Measurements from ENCODE around the gene OBP2B.
"Not testable (repeated sequence)": the region's sequence is repeated elsewhere in the genome, so short reads cannot be mapped to it uniquely, and the experiment has no call there.

OBP2B gene

GRCh38 chr9:133251773-133252172 is 42.7 kb upstream of the OBP2B start:
- Histone ChIP-seq H3K9ac (ENCODE audit: low read depth in 1 of 2, low read length in 2 of 2) (peak overlapping the region; percentile 38 to 57), H3K4me1 (ENCODE audit: control insufficient read depth in 2 of 2, insufficient read depth in 2 of 2, low read length in 2 of 2) (peaks cover 26 to 47% of the 10 kb centered on the region in 2 donors), H3K36me3 (ENCODE audit: control insufficient read depth in 2 of 2, insufficient read depth in 2 of 2, low read length in 2 of 2) (peaks cover 6 to 8% of the 10 kb centered on the region in 2 donors), H3K27ac (ENCODE audit: low read depth in 2 of 2, low read length in 2 of 2) (peak overlapping the region; percentile 94 to 95), H3K9me3 (ENCODE audit: control insufficient read depth in 2 of 2, low read length in 2 of 2) (no peaks in the 10 kb centered on the region), H3K4me3 (ENCODE audit: low read length in 2 of 2) (peak overlapping the region; percentile 11 to 60), H3K27me3 (ENCODE audit: control insufficient read depth in 2 of 2, insufficient read depth in 2 of 2, low read length in 2 of 2) (no peaks in the 10 kb centered on the region)

DNA sequence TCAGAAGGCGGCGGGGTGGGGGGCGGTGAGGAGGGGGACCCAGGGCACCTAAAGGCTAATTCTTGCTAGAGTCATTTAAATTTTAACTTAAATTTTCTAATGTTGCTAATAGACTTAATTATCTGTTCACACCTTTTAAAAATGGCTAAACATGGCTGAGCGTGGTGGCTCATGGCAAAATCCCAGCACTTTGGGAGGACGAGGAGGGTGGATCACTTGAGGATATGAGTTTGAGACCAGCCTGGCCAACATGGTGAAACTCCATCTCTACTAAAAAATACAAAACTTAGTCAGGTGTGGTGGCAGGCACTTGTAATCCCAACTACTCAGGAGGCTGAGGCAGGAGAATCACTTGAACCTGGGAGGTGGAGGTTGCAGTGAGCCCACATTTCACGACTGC is 42.2 kb upstream of the OBP2B start:
- not testable (repeated sequence) for H3K36me3 ChIP-seq (ENCODE audit: control insufficient read depth in 2 of 2, insufficient read depth in 2 of 2, low read length in 2 of 2); H3K9me3 ChIP-seq (ENCODE audit: control insufficient read depth in 2 of 2, low read length in 2 of 2); H3K27me3 ChIP-seq (ENCODE audit: control insufficient read depth in 2 of 2, insufficient read depth in 2 of 2, low read length in 2 of 2); H3K4me3 ChIP-seq (ENCODE audit: low read length in 2 of 2)
- Histone ChIP-seq H3K27ac (ENCODE audit: low read depth in 2 of 2, low read length in 2 of 2) (peak overlapping the region; percentile 94 to 95), H3K9ac (ENCODE audit: low read depth in 1 of 2, low read length in 2 of 2) (peak overlapping the region; percentile 38 to 57), H3K4me1 (ENCODE audit: control insufficient read depth in 2 of 2, insufficient read depth in 2 of 2, low read length in 2 of 2) (peaks cover 26 to 45% of the 10 kb centered on the region in 2 donors)

- H3K4me1 ChIP-seq (ENCODE audit: control insufficient read depth in 2 of 2, insufficient read depth in 2 of 2, low read length in 2 of 2), result peaks cover 26 to 45% of the 10 kb centered on the region in 2 donors
- peaks cover 6% of the 10 kb centered on the region in 2 donors for H3K36me3 ChIP-seq (ENCODE audit: control insufficient read depth in 2 of 2, insufficient read depth in 2 of 2, low read length in 2 of 2)
- no peak overlapping the region for H3K9ac ChIP-seq (ENCODE audit: low read depth in 1 of 2, low read length in 2 of 2)
- peak overlapping the region; percentile 94 to 95 for H3K27ac ChIP-seq (ENCODE audit: low read depth in 2 of 2, low read length in 2 of 2)
- H3K9me3 ChIP-seq (ENCODE audit: control insufficient read depth in 2 of 2, low read length in 2 of 2), result no peaks in the 10 kb centered on the region
- no peak overlapping the region for H3K4me3 ChIP-seq (ENCODE audit: low read length in 2 of 2)
- H3K27me3 ChIP-seq (ENCODE audit: control insufficient read depth in 2 of 2, insufficient read depth in 2 of 2, low read length in 2 of 2), result no peaks in the 10 kb centered on the region
Observed at GRCh38 chr9:133250741-133251170, 41.7 kb upstream of the OBP2B start.

GRCh38 chr9:133249337-133249736 is 40.3 kb upstream of the OBP2B start:
- Histone ChIP-seq H3K36me3 (ENCODE audit: control insufficient read depth in 2 of 2, insufficient read depth in 2 of 2, low read length in 2 of 2) (no peaks in the 10 kb centered on the region), H3K27ac (ENCODE audit: low read depth in 2 of 2, low read length in 2 of 2) (no peak overlapping the region), H3K4me1 (ENCODE audit: control insufficient read depth in 2 of 2, insufficient read depth in 2 of 2, low read length in 2 of 2) (peaks cover 26 to 42% of the 10 kb centered on the region in 2 donors), H3K4me3 (ENCODE audit: low read length in 2 of 2) (no peak overlapping the region), H3K9ac (ENCODE audit: low read depth in 1 of 2, low read length in 2 of 2) (no peak overlapping the region), H3K27me3 (ENCODE audit: control insufficient read depth in 2 of 2, insufficient read depth in 2 of 2, low read length in 2 of 2) (no peaks in the 10 kb centered on the region), H3K9me3 (ENCODE audit: control insufficient read depth in 2 of 2, low read length in 2 of 2) (no peaks in the 10 kb centered on the region)

DNA sequence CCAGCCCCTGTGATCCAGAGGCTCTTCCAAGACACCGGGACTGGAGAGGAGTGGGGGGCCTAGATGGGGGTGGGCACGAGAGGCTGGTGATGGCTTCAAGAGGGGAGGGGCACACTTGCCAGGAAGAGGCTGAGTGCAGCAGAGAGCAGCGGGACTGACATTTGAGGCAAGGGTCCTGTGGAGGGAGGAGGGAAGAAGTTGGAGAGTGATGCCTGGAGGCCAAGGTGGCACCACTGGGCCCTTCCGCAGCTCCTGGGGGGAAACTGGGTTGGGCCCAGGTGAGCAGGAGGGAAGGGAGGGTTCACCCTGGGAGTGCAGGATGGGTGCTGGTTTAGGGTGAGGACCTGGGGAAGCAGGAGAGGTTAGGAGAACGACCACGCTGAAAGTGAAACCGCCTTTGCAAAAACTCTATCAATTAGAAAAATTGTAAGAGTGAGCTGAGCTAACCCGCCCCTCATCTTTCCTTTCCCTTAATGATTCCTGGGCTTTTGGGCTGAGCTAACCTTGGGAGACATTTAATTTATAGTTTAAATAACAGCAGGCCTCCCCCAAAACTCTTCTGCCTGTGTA is 39.8 kb upstream of the OBP2B start:
- Histone ChIP-seq H3K36me3 (ENCODE audit: control insufficient read depth in 2 of 2, insufficient read depth in 2 of 2, low read length in 2 of 2) (no peaks in the 10 kb centered on the region), H3K27me3 (ENCODE audit: control insufficient read depth in 2 of 2, insufficient read depth in 2 of 2, low read length in 2 of 2) (no peaks in the 10 kb centered on the region), H3K4me3 (ENCODE audit: low read length in 2 of 2) (no peak overlapping the region), H3K9me3 (ENCODE audit: control insufficient read depth in 2 of 2, low read length in 2 of 2) (no peaks in the 10 kb centered on the region), H3K27ac (ENCODE audit: low read depth in 2 of 2, low read length in 2 of 2) (no peak overlapping the region), H3K9ac (ENCODE audit: low read depth in 1 of 2, low read length in 2 of 2) (no peak overlapping the region), H3K4me1 (ENCODE audit: control insufficient read depth in 2 of 2, insufficient read depth in 2 of 2, low read length in 2 of 2) (peaks cover 26 to 38% of the 10 kb centered on the region in 2 donors)

DNA sequence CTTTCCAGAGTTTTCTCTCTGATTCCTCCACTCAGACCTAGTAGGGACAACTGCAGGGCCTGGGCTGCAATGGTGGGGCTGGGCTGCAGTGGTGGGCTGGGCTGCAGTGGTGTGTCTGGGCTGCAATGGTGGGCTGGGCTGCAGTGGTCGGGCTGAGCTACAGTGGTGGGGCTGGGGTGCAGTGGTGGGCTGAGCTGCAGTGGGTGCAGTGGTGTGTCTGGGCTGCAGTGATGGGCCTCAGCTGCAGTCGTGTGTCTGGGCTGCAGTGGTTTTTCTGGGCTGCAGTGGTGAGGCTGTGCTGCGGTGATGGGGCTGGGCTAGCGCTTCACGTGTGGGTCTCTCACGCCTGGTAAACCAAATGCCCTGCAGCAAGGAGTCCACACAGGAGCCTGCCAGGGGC is 38.6 kb upstream of the OBP2B start:
- Histone ChIP-seq H3K4me1 (ENCODE audit: control insufficient read depth in 2 of 2, insufficient read depth in 2 of 2, low read length in 2 of 2) (peaks cover 20 to 27% of the 10 kb centered on the region in 2 donors), H3K4me3 (ENCODE audit: low read length in 2 of 2) (no peak overlapping the region), H3K9me3 (ENCODE audit: control insufficient read depth in 2 of 2, low read length in 2 of 2) (no peaks in the 10 kb centered on the region), H3K27me3 (ENCODE audit: control insufficient read depth in 2 of 2, insufficient read depth in 2 of 2, low read length in 2 of 2) (no peaks in the 10 kb centered on the region), H3K9ac (ENCODE audit: low read depth in 1 of 2, low read length in 2 of 2) (no peak overlapping the region), H3K27ac (ENCODE audit: low read depth in 2 of 2, low read length in 2 of 2) (no peak overlapping the region), H3K36me3 (ENCODE audit: control insufficient read depth in 2 of 2, insufficient read depth in 2 of 2, low read length in 2 of 2) (no peaks in the 10 kb centered on the region)

DNA sequence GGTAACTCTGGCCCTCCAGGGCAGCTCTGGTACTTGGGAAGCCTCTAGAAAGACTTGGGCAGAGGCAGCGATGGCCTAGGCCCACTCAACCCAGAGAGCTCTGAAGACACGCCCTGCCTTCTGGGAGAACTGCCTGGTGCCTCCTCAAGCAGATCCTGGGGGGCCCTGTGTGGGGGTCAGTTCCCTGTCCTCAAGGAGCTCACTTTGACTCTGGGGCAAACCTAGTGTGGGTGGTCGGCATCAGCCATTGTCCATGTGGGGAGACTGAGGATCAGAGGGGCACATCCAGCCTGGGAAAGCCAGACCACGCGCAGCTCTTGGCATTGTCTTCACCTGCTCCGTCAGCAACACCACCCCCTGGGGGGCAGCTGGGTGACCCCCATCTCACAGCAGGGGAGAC is 37.9 kb upstream of the OBP2B start:
- H3K9ac ChIP-seq (ENCODE audit: low read depth in 1 of 2, low read length in 2 of 2), result no peak overlapping the region
- H3K27me3 ChIP-seq (ENCODE audit: control insufficient read depth in 2 of 2, insufficient read depth in 2 of 2, low read length in 2 of 2), result no peaks in the 10 kb centered on the region
- H3K4me1 ChIP-seq (ENCODE audit: control insufficient read depth in 2 of 2, insufficient read depth in 2 of 2, low read length in 2 of 2), result peaks cover 15 to 21% of the 10 kb centered on the region in 2 donors
- no peaks in the 10 kb centered on the region for H3K9me3 ChIP-seq (ENCODE audit: control insufficient read depth in 2 of 2, low read length in 2 of 2)
- H3K4me3 ChIP-seq (ENCODE audit: low read length in 2 of 2), result no peak overlapping the region
- no peak overlapping the region for H3K27ac ChIP-seq (ENCODE audit: low read depth in 2 of 2, low read length in 2 of 2)
- no peaks in the 10 kb centered on the region for H3K36me3 ChIP-seq (ENCODE audit: control insufficient read depth in 2 of 2, insufficient read depth in 2 of 2, low read length in 2 of 2)

DNA sequence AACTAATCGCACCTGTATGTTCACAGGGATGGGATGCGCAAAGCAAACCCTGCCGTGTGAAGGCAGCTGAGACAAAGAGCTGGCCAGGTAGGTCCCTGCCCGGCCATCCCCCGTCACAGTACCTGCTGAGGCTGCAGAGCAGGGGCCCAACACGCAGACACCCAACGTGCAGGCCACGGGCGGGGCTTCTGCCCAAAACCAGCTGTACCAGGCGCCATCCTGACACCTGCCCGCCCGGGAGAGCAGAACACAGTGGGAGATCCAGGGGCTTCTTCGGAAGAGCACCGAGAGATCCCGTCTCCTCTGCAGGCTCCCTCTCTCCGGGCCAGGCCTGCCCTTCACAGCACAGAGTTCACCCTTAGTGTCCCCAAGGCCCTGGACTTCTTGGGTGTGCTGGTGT is 37.5 kb upstream of the OBP2B start:
- no peaks in the 10 kb centered on the region for H3K36me3 ChIP-seq (ENCODE audit: control insufficient read depth in 2 of 2, insufficient read depth in 2 of 2, low read length in 2 of 2)
- no peak overlapping the region for H3K27ac ChIP-seq (ENCODE audit: low read depth in 2 of 2, low read length in 2 of 2)
- no peak overlapping the region for H3K9ac ChIP-seq (ENCODE audit: low read depth in 1 of 2, low read length in 2 of 2)
- no peaks in the 10 kb centered on the region for H3K9me3 ChIP-seq (ENCODE audit: control insufficient read depth in 2 of 2, low read length in 2 of 2)
- no peaks in the 10 kb centered on the region for H3K27me3 ChIP-seq (ENCODE audit: control insufficient read depth in 2 of 2, insufficient read depth in 2 of 2, low read length in 2 of 2)
- H3K4me1 ChIP-seq (ENCODE audit: control insufficient read depth in 2 of 2, insufficient read depth in 2 of 2, low read length in 2 of 2), result peaks cover 11 to 16% of the 10 kb centered on the region in 2 donors
- no peak overlapping the region for H3K4me3 ChIP-seq (ENCODE audit: low read length in 2 of 2)

DNA sequence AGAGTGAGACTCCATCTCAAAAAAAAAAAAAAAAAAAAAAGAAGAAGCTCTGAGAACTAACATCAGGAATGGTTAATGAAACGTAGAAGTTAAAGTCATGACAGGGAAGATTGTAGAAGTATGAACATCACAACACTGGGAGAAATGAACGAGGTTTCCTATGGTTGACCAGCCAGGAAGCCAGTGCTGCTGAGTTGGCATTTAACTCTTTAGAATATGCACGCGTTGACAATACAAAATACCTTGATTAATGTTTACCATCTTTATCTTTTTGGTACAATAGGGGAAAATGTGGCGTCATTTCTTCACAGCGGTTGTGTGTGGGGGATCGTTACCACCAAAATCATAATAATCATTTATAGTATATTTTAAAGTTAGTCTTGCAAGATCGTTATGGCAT is 33.9 kb upstream of the OBP2B start:
- Histone ChIP-seq H3K4me1 (ENCODE audit: control insufficient read depth in 2 of 2, insufficient read depth in 2 of 2, low read length in 2 of 2) (peaks cover 4 to 24% of the 10 kb centered on the region in 2 donors), H3K9me3 (ENCODE audit: control insufficient read depth in 2 of 2, low read length in 2 of 2) (no peaks in the 10 kb centered on the region), H3K9ac (ENCODE audit: low read depth in 1 of 2, low read length in 2 of 2) (no peak overlapping the region), H3K36me3 (ENCODE audit: control insufficient read depth in 2 of 2, insufficient read depth in 2 of 2, low read length in 2 of 2) (no peaks in the 10 kb centered on the region), H3K27me3 (ENCODE audit: control insufficient read depth in 2 of 2, insufficient read depth in 2 of 2, low read length in 2 of 2) (no peaks in the 10 kb centered on the region), H3K4me3 (ENCODE audit: low read length in 2 of 2) (no peak overlapping the region), H3K27ac (ENCODE audit: low read depth in 2 of 2, low read length in 2 of 2) (no peak overlapping the region)

DNA sequence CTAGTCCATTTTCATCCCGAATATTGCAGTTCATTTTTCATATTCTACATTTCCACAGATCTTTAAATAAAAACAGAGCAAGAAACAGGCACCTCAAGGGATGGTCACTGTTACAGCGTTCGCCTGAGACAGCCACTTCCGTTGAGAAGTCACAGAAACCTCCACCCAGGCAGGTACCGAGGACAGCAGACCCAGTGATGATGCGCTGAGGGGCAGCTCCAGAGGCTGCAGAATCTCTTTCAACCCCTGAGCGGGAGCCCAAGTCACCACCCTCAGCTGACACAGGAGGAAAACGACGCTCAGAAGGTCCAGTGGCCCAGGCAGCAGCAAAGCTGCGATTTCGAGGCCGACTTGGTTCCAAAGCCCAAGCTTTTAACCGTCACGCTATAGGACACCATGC is 33.2 kb upstream of the OBP2B start:
- H3K27ac ChIP-seq (ENCODE audit: low read depth in 2 of 2, low read length in 2 of 2), result no peak overlapping the region
- no peaks in the 10 kb centered on the region for H3K36me3 ChIP-seq (ENCODE audit: control insufficient read depth in 2 of 2, insufficient read depth in 2 of 2, low read length in 2 of 2)
- H3K27me3 ChIP-seq (ENCODE audit: control insufficient read depth in 2 of 2, insufficient read depth in 2 of 2, low read length in 2 of 2), result no peaks in the 10 kb centered on the region
- H3K4me3 ChIP-seq (ENCODE audit: low read length in 2 of 2), result no peak overlapping the region
- peaks cover 4 to 24% of the 10 kb centered on the region in 2 donors for H3K4me1 ChIP-seq (ENCODE audit: control insufficient read depth in 2 of 2, insufficient read depth in 2 of 2, low read length in 2 of 2)
- H3K9me3 ChIP-seq (ENCODE audit: control insufficient read depth in 2 of 2, low read length in 2 of 2), result no peaks in the 10 kb centered on the region
- H3K9ac ChIP-seq (ENCODE audit: low read depth in 1 of 2, low read length in 2 of 2), result no peak overlapping the region
